ENCODE data around the gene CMPK2. TPM values are rescaled to one million over a fixed set of nuclear protein-coding genes. Genes with fewer than 3 reads are reported as not detected.

CMPK2 gene
- polyA plus RNA-seq, 1 of the 3 experiments (the other 2 are of a cell fraction): 1.1 TPM

DNA sequence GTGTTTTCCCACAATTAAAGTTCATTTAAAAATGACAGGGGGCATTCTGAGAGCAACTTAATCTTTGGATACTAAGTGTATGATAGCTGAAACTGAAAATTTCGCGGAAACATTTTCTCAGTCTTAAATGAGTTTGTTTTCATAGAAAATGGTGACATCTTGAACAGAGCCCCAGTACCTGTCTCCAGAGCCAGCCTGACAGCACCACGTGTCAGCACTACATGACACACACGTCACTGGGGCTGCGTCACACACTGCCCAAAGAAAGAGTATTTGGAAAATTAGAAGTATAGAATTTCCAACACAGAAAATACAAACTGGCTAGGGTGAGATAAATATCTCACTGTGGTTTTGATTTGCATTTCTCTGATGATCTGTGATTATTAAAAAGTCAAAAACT, 50.8 kb downstream of the CMPK2 start:
- Histone ChIP-seq H3K27ac (ENCODE audit: low read depth in 2 of 2, low read length in 1 of 2) (no peak overlapping the region), H3K9me3 (no peaks in the 10 kb centered on the region), H2AFZ (ENCODE audit: low read depth) (no peak overlapping the region), H3K27me3 (ENCODE audit: insufficient read depth) (no peaks in the 10 kb centered on the region), H3K4me2 (no peak overlapping the region), H3K4me1 (ENCODE audit: control insufficient read depth in 1 of 2, insufficient read depth in 2 of 2, low read depth in 1 of 2, low read length in 1 of 2) (peaks cover 0 to 6% of the 10 kb centered on the region in 2 experiments; a peak in 1 of 4 replicates), H3K36me3 (replicated peaks in 1 of 2; ENCODE audit: control insufficient read depth in 1 of 2, insufficient read depth in 2 of 2, low read length in 1 of 2) (no peaks in the 10 kb centered on the region), H4K20me1 (ENCODE audit: insufficient read depth) (no peaks in the 10 kb centered on the region), H3K79me2 (ENCODE audit: insufficient read depth) (no peaks in the 10 kb centered on the region), H3K9me2 (no peaks in the 10 kb centered on the region), H3K9ac (no peak overlapping the region), H3K4me3 (ENCODE audit: low read depth in 2 of 2, low read length in 1 of 2) (no peak overlapping the region), H3F3A (replicated peaks; ENCODE audit: insufficient read depth) (no peaks in the 10 kb centered on the region)
- ChIA-PET POLR2A (no interaction called here), CTCF (interaction anchor here (1.1 kb wide), 1 partner anchor 41 kb away, joined by 3 read pairs; no protein-coding TSS in a partner anchor)
- no peak for DNase-seq
- TF ChIP-seq FOXM1 (IDR thresholded peaks at IDR 0.05; ENCODE audit: low read depth) (no peak), EP300 (IDR thresholded peaks at IDR 0.05; ENCODE audit: borderline replicate concordance in 1 of 2, low read depth in 1 of 2, low read length in 1 of 2) (no peak), USF1 (IDR thresholded peaks at IDR 0.05; ENCODE audit: borderline replicate concordance, low read depth) (no peak), GATA2 (CRISPR knock-in tag; IDR thresholded peaks at IDR 0.05) (no peak), TCF12 (IDR thresholded peaks at IDR 0.05) (no peak), FOSL2 (IDR thresholded peaks at IDR 0.05; ENCODE audit: borderline replicate concordance, low read depth) (no peak), CHD2 (IDR thresholded peaks at IDR 0.05; ENCODE audit: low read length, partially characterized antibody) (no peak), RFX5 (IDR thresholded peaks at IDR 0.05; ENCODE audit: low read length) (no peak), RCOR1 (IDR thresholded peaks at IDR 0.05; ENCODE audit: low read length) (no peak), FOXJ3 (CRISPR knock-in tag; IDR thresholded peaks at IDR 0.05) (no peak), RXRA (IDR thresholded peaks at IDR 0.05; ENCODE audit: borderline replicate concordance, low read depth) (no peak), ELF1 (IDR thresholded peaks at IDR 0.05) (no peak), RAD21 (IDR thresholded peaks at IDR 0.05; ENCODE audit: low read length) (no peak), MAX (IDR thresholded peaks at IDR 0.05; ENCODE audit: low read depth) (no peak)
- TF ChIP-seq, protein P1, sequence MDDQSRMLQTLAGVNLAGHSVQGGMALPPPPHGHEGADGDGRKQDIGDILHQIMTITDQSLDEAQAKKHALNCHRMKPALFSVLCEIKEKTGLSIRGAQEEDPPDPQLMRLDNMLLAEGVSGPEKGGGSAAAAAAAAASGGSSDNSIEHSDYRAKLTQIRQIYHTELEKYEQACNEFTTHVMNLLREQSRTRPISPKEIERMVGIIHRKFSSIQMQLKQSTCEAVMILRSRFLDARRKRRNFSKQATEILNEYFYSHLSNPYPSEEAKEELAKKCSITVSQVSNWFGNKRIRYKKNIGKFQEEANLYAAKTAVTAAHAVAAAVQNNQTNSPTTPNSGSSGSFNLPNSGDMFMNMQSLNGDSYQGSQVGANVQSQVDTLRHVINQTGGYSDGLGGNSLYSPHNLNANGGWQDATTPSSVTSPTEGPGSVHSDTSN (IDR thresholded peaks at IDR 0.05): no peak
- TF ChIP-seq, protein P2, sequence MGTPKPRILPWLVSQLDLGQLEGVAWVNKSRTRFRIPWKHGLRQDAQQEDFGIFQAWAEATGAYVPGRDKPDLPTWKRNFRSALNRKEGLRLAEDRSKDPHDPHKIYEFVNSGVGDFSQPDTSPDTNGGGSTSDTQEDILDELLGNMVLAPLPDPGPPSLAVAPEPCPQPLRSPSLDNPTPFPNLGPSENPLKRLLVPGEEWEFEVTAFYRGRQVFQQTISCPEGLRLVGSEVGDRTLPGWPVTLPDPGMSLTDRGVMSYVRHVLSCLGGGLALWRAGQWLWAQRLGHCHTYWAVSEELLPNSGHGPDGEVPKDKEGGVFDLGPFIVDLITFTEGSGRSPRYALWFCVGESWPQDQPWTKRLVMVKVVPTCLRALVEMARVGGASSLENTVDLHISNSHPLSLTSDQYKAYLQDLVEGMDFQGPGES (IDR thresholded peaks at IDR 0.05; ENCODE audit: low read depth, low read length): no peak
- 66% methylated on average over 5 of the region's 5 CpGs for WGBS (ENCODE audit: low lambda C conversion rate)

DNA sequence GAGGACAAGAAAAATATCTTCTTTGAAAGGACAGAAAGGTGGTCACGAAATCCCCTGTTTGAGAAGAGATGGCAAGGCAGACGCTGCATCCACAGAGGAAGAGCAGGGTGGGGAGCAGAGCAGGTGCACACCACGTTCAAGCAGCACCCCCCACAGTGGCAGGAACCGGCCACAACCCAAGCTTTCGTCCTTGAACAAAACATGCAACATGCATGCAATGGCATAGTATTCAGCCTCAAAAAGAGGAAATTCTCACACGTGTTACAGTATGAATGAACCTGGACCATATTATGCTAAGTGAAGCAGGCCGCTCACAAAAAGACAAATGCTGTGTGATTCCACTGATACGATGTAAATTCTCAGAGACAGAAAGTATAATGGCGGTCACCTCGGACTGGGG, 51.4 kb downstream of the CMPK2 start:
- POLR2A ChIA-PET: no interaction called here
- H3K4me3 ChIP-seq (ENCODE audit: low read depth in 2 of 2, low read length in 1 of 2): no peak overlapping the region
- H3K9me3 ChIP-seq: no peaks in the 10 kb centered on the region
- CTCF ChIA-PET: interaction anchor here (1.1 to 1.3 kb wide), 2 partner anchors 22 to 41 kb away, joined by 3 read pairs; no protein-coding TSS in a partner anchor
- no peaks in the 10 kb centered on the region for H3F3A ChIP-seq (replicated peaks; ENCODE audit: insufficient read depth)
- H2AFZ ChIP-seq (ENCODE audit: low read depth): no peak overlapping the region
- no peak overlapping the region for H3K9ac ChIP-seq
- WGBS (ENCODE audit: low lambda C conversion rate): 65% methylated on average over 10 of the region's 10 CpGs
- no peak for DNase-seq
- H3K27ac ChIP-seq (ENCODE audit: low read depth in 2 of 2, low read length in 1 of 2): no peak overlapping the region
- H4K20me1 ChIP-seq (ENCODE audit: insufficient read depth): no peaks in the 10 kb centered on the region
- peaks cover 0 to 6% of the 10 kb centered on the region in 2 experiments; a peak in 1 of 4 replicates for H3K4me1 ChIP-seq (ENCODE audit: control insufficient read depth in 1 of 2, insufficient read depth in 2 of 2, low read depth in 1 of 2, low read length in 1 of 2)
- H3K27me3 ChIP-seq (ENCODE audit: insufficient read depth): no peaks in the 10 kb centered on the region
- H3K36me3 ChIP-seq (replicated peaks in 1 of 2; ENCODE audit: control insufficient read depth in 1 of 2, insufficient read depth in 2 of 2, low read length in 1 of 2): no peaks in the 10 kb centered on the region
- no peak overlapping the region for H3K4me2 ChIP-seq
- H3K9me2 ChIP-seq: no peaks in the 10 kb centered on the region
- H3K79me2 ChIP-seq (ENCODE audit: insufficient read depth): no peaks in the 10 kb centered on the region
- TF ChIP-seq MXI1 (IDR thresholded peaks at IDR 0.05; ENCODE audit: low read depth, low read length) (no peak), POLR2AphosphoS5 (IDR thresholded peaks at IDR 0.05; ENCODE audit: low read depth, low read length) (no peak), MAX (IDR thresholded peaks at IDR 0.05; ENCODE audit: low read depth) (no peak), USF2 (IDR thresholded peaks at IDR 0.05; ENCODE audit: borderline replicate concordance, low read depth, low read length) (no peak), TAF1 (IDR thresholded peaks at IDR 0.05; ENCODE audit: borderline replicate concordance, low read depth, low read length) (no peak), CHD2 (IDR thresholded peaks at IDR 0.05; ENCODE audit: low read length, partially characterized antibody) (no peak), JUND (IDR thresholded peaks at IDR 0.05) (no peak), RAD21 (IDR thresholded peaks at IDR 0.05; ENCODE audit: low read length) (no peak), GATA2 (CRISPR knock-in tag; IDR thresholded peaks at IDR 0.05) (no peak), SIN3A (IDR thresholded peaks at IDR 0.05; ENCODE audit: borderline replicate concordance, low read depth, low read length) (no peak), RCOR1 (IDR thresholded peaks at IDR 0.05; ENCODE audit: low read length) (no peak), FOXJ3 (CRISPR knock-in tag; IDR thresholded peaks at IDR 0.05) (no peak), YY1 (IDR thresholded peaks at IDR 0.05; ENCODE audit: low read depth) (no peak)

Data from SK-N-SH (cell line).